Fibroblast of peridontal ligament (primary cell): ENCODE measurements around the gene FCRL2.
"Not testable (repeated sequence)": the region's sequence is repeated elsewhere in the genome, so short reads cannot be mapped to it uniquely, and the experiment has no call there.

Experiments used
- DNase-seq: peaks from one replicate; pipeline ENCODE4 v3.0.0-alpha.2; 2010; ENCODE audit errors: extremely low read depth

Gene FCRL2

DNA sequence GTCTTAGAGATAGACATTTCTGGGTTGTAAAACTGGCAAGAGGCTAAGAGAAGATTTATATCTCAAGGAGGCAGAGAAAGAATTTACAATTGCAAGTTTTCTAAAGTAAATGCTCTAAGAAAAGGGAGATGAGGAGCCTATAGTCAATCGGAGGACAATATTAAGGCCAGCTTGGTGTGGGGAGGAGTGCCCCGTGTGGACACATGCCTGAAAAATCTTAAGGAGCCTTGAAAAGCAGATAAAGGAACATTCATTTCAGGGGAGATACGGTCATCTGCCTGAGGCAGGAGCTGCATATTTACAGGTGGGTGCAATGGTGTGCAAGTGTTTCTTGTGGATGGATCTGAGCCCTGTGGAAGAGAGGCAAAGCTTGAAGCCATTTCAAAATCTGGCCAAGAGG lies 25.6 kb downstream of the FCRL2 start:
- DNase-seq = no peak

DNA sequence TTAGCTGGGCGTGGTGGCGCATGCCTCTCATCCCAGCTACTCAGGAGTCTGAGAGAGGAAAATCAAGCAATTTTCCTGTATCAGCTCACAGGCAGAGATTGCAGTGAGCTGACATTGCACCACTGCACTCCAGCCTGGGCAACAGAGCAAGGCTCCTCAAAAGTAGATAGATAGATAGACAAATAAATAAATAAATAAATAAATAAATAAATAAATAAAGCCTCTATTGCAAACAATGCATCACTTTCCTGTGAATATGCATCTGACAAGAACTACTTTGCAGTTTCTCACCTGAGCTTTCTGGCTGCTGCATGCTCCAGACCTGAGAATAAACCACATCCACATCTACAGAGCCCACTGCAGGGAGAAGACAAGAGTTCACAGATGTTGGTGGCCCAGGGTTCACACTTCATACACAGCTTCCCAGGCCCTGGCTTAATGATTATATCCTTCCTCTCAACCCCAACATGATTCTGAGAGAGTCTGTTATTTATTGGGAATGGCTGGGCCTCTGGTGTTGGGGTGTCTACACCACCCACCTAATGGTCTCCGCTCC lies 28.6 kb downstream of the FCRL2 start:
- no peak for DNase-seq

DNA sequence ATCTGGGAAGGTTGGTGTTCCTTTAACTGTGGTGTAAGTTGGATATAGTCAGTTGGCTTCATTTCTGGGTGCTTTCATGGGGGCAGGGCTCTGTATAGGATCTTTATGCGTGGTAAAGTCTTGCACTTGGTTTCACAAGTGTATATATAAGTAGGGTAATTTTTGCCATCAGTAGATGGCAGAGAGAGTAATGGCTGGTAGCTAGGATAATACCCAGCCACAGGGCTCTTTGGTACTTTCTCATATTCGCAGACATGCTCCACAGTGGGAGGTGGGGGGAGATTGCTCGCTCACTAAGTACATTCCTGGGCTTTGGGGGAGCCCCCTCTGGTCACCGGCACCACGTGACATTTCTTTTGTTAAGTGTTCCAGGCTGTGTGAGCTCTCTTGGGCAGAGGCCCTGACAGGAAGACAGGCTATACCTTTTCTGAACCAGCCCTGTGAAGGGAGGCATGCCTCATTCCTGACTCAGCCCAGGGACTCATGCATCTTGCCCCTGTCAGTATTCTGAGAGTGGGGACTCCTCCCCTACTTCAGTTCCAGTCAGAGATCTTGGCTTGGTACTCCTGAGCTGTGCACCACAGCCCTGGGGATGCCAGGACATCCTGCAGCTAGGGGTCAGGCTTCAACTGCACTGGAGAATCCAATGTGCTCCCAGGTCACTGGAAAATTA lies 37.6 kb downstream of the FCRL2 start:
- no peak for DNase-seq

DNA sequence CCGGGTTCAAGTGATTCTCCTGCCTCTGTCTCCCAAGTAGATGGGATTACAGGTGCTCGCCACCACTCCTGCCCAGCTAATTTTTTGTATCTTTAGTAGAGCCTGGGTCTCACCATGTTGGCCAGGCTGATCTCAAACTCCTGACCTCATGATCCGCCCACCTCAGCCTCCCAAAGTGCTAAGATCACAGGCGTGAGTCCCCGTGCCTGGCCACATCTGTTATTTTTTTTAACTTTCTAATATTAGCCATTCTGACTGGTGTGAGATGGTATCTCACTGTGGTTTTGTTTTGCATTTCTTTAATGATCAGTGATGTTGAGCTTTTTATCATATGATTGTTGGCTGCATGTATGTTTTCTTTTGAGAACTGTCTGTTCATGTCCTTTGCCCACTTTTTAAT lies 40.9 kb downstream of the FCRL2 start:
- DNase-seq = not testable (repeated sequence)

GRCh38 chr1:157734321-157734720 lies 42.6 kb downstream of the FCRL2 start:
- DNase-seq = no peak

DNA sequence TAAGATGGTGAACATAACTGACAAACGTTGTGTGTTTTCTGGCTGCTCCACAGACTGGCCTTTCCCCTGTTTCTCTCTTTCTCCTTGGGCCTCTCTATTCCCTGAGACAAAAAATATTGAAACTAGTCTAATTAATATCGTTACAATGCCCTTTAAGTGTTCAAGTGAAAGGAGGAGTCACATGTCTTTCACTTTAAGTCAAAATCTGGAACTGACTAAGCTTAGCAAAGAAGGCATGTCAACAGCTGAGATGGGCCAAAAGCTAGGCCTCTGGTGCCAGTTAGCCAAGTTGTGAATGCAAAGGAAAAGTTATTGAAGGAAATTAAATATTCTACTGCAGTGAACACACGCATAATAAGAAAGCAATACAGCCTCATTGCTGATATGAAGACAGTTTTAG lies 44.2 kb downstream of the FCRL2 start:
- no peak for DNase-seq

DNA sequence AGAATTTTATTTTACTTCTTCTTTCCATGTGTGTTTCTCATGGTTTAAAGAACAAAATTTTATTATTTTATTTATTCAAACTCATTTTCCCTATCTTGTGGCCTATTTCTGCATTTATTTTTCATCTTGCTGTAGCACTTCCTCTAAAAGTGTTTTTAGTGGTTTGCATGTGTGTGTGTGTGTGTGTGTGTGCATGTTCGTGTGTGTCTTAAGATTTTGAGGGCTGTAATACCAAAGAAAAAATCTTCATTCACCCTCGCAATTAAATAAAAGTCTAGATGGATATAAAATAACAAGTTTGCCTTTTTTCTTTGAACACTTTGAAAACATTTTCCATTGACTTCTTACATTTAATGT lies 51.7 kb downstream of the FCRL2 start:
- no peak for DNase-seq

DNA sequence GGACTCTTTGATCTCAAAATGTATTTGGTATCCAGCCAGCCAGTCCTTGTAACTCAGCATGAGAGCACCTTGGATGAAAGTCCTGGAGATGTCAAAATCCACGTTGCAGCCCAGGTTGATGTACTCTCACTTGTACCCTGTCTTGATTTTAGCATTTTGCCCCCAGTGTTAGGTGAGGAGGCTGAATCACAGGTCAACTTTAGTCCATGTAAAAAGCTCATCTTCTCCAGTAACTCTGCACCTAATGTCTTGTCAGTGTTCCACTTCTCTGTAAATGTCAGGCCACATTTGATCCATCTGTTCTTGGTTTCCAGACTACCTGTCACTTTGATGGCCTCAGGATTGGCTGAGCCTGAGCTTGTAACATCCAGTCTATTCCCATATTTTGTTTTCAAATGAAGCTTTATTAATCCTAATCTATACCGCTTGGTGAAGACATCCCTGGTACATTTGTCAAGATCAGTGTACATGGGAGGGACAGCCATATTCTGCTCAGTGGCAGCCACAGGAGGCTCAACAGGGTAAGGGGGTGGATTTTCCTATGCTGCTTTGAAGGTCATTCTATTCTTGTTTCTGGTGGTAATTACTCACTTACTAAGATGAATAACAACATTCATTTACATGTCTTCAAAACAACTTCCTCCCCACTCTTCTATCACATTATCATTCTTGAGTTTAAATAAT lies 52.3 kb downstream of the FCRL2 start:
- no peak for DNase-seq

GRCh38 chr1:157723157-157723556 lies 53.8 kb downstream of the FCRL2 start:
- no peak for DNase-seq

GRCh38 chr1:157721985-157722384 lies 54.9 kb downstream of the FCRL2 start:
- no peak for DNase-seq

GRCh38 chr1:157715736-157716135 lies 61.2 kb downstream of the FCRL2 start:
- DNase-seq = no peak

- DNase-seq = no peak
These were observed 65.1 kb downstream of the FCRL2 start for GRCh38 chr1:157711802-157712201.

DNA sequence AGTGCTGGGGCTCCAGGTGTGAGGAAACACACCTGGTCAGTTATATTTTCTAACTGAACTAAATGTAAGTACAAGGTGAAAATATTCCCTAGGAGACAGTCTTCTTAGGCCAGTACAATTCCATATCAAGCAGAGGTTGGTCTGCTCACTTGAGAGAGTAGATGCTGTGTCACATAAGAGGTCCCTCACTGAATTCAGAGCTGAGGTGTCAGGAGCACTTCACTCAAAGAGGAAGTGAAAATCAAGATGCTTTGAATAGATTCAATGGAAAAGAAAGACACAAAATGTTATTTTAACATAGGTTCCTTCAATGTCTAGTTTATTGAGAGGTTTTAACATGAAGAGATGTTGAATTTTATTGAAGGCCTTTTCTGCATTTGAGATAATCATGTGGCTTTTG lies 72.1 kb downstream of the FCRL2 start:
- no peak for DNase-seq

GRCh38 chr1:157703981-157704380 lies 73.0 kb downstream of the FCRL2 start:
- no peak for DNase-seq

DNA sequence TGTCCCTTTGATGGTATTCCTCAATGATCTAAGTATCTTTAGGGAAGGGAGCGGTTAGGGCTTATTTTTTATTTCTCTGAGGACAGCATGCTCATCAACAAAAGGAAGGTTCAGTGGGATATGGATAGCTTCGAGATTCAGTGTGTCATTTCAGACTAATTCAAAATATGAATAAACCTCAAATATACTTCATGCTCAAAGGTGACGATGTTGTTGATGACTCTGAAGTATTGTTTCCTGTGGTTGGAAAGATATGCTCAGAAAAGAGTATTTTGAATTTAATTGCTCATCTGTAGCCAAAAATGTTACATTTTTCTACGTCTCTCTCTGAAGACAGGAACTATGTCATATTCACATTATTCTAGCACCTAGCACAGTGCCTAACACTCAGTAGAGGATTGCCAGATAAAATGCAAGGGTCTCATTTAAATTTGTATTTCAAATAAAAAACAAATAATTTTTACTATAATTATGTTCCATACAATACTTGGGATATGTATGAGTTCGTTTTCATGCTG lies 74.6 kb downstream of the FCRL2 start:
- no peak for DNase-seq

GRCh38 chr1:157700732-157701131 lies 76.2 kb downstream of the FCRL2 start, which contains the start of gene FCRL3:
FCRL3 (minus strand) TSS chr1:157700769; CDS start chr1:157700489, 280 bp downstream.
- no peak for DNase-seq

DNA sequence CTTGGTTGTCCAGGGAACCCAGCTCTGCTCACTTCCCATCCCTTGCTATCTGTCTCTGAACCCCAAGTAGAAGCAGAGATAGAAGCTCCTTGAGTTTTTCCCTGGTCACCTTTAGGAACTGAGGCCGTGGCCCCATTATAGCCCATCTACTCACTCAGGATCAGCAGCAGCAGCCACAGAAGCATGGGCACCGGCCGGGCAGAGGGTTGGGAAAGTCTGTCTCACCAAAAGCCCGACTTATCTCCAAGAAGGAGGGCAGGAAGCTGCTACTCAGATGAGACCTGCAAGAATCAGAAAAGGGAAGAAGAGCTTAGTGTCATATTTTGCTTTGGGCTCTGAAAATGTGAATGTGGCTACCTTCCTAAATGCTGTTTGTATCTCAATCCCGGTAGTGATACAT lies 76.6 kb downstream of the FCRL2 start:
- DNase-seq = no peak

GRCh38 chr1:157697781-157698569 lies 79.0 kb downstream of the FCRL2 start:
- DNase-seq = no peak

DNA sequence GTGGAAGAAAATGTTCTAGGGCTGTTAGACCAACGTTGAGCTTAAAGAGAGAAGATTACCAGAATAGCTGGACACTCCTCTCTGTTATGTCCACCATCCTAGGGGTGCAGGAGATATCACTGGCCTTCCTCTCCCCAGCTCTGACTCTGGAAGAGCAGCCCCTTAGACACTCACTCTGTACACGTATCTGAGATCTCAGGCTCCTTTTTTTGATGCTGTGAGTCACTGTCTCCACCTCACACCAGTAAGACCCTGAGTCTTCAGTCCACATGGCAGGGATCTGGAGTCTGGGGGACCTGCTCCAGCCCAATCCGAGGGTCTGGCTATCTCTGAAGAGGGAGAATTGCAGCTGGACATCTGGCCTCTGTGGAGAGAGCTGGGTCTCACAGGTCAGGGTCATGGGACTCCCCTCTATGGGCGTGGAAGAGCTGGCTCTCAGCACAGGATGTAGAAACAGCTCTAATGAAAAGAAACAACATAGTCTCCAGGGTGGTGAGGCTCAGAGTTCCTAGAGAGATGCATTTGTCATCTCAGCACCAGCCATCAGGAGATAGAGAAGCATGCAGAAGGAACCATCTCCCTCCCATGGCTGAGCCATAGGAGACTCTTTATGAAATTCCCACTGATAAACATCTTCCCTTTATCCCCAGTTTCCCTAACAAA lies 79.8 kb downstream of the FCRL2 start:
- no peak for DNase-seq
